ENCODE measurements around the gene PFDN5.

Gene PFDN5

DNA sequence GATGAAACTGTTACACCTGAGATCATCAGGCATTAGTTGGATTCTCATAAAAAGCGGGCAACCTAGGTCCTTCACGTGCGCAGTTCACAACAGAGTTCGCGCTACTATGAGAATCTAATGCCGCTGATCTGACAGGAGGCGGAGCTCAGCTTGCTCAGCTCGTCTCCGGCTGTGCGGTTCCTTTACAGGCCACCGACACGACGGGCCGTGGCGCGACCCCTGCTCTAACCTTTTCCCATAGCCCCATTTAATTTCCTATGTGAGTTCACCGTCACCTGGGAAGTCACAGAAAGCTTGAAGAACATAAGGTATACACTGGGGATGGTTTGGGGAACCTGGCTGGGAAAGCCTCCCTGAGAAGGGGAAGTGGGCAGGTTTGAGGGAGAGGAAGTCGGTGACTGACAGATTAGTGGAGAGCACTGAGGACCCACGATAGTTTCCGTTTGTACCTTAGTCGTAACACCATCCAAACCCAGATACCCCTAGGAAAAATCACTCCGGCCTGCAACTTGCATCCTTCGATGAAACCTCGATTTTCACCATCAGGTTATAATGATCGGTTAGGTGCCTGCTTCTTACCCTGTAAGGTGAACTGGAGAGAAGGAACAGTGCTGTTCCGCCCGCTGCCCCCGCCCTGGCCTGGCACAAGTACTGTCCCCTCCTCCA lies 28.9 kb downstream of the PFDN5 start:
- TF ChIP-seq, protein P1, sequence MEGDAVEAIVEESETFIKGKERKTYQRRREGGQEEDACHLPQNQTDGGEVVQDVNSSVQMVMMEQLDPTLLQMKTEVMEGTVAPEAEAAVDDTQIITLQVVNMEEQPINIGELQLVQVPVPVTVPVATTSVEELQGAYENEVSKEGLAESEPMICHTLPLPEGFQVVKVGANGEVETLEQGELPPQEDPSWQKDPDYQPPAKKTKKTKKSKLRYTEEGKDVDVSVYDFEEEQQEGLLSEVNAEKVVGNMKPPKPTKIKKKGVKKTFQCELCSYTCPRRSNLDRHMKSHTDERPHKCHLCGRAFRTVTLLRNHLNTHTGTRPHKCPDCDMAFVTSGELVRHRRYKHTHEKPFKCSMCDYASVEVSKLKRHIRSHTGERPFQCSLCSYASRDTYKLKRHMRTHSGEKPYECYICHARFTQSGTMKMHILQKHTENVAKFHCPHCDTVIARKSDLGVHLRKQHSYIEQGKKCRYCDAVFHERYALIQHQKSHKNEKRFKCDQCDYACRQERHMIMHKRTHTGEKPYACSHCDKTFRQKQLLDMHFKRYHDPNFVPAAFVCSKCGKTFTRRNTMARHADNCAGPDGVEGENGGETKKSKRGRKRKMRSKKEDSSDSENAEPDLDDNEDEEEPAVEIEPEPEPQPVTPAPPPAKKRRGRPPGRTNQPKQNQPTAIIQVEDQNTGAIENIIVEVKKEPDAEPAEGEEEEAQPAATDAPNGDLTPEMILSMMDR (IDR thresholded peaks at IDR 0.05; ENCODE audit: low read depth, low read length): no peak
- DNase-seq (ENCODE audit: extremely low read depth, low read depth): no peak

DNA sequence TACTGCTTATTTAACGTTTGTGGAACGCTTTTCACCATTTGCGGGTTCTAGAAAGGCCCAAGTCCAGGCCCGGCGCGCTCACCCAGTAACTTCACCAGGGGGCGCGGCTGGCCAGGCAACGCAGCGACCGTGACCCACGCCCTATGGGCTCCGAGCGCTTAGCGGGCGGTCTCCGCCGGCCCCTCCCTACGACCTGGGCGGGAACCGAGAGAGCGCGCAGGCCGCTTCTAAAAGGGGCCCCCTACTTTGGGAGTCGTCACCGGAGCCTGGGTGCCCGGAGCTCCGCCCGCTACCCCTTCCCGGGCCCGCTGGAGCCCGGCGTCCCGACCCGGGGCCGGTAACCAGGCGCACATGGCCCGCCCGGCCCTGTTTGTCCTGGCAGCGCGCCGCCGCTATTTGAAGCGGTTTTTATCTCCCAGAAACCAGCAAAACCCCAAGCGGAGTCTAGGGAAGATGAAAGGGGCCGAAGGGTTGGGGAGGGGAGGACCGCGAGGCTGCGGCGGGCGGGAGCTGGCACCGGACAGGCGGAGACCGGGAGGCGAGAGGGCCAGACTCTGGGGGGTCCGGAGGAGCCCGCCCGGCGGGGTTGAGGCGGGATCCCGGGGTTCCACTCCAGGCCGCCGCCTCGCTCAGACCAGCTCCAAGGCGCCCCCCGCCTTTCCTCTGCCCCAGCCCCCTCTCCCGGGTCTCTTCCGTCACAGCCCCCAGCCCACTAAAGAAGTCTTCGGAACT lies 29.6 kb downstream of the PFDN5 start:
- peak; percentile 87 for DNase-seq (ENCODE audit: extremely low read depth, low read depth)
- TF ChIP-seq, protein P1 (IDR thresholded peaks at IDR 0.05; ENCODE audit: low read depth, low read length): peak; percentile 79

DNA sequence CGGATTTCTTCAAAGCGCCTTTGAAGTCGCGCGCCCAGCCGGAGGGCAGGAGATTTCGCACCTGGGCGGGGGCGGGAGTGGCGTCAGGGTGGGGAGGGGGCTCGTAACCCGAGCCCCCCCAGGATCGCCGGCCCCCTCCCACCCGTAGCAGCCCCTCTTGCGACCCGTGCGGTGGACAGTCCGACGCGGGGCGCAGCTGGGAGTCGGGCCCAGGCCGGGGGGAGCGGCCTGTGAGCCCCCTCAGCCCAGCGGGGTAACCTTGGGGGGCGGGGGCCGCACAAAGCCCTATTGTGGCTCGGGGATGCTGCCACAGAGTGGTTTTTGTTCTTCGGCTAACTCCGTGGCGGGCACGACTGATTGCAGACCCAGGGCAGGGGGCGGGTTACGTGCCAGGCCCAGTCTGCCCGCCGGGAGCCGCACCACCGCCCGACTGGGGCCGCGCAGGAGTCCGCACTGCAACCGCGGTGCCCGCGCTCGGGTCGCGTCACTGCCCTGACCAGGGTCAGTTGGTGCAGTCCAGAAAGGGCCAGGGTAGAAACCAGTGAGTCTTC lies 30.2 kb downstream of the PFDN5 start:
- DNase-seq (ENCODE audit: extremely low read depth, low read depth): no peak
- TF ChIP-seq, protein P1 (IDR thresholded peaks at IDR 0.05; ENCODE audit: low read depth, low read length): no peak

DNA sequence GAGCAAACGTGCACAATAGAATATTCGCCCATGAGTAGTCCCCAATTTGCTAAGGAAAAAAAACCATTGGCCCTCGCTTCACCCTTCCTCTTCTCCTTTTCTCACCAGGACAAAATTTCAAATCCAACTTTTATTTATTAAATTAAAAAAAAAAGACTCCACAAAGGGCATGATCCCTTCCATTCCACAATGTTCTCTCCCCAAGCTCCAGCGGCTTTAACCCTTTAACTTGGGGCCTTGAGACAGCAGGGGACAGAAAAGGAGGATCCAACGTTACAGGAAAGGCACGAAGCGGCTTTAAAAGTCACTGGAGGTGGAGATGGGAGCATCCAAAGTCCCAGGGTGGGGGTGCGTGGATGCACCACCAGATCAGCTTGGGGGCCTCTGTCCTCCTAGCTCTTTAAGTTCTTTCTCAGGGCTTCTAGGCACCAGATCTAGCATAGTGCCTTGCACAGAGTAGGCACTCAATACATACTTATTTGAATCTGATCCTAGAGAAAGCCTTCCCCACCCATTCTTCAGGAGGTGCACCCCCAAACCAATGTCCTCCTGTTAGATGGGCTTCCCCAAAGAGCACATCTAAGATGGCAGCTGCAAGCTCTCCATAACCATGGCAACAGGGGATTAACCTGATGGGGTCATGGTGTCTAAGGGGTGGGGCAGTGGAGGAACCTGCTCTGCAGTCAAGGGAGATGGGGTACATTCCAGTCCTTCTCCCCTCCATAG lies 31.3 kb downstream of the PFDN5 start:
- DNase-seq (ENCODE audit: extremely low read depth, low read depth): no peak

DNA sequence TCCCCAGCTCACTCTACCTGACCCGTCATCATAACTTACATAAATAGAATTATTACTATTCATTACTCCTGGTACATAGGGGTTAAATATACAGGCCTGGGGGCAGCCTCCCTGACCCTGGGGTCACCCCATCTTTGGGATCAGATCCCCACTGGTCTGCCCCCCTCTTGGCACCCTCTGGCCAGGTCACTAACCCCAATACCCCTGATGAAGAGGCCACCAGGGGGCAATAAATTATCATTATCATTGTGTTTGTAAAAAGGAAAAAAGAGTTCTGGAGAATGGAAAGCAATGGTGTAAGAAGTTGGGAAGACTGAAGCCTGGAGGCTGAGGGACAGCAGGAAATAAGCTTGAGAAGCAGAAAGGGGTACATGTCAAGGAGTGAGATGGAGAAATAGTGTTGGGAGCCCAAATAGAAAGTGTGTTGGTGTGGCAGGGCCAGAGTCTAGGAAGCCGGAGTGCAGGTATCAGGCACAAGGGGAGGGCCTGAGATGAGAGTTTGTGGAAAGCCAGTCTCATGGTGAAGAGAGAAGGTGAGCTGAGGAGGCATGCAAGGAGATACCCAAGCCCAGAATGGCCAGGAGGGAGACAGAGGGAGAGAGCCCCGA lies 32.2 kb downstream of the PFDN5 start:
- no peak for DNase-seq (ENCODE audit: extremely low read depth, low read depth)
- TF ChIP-seq, protein P1 (IDR thresholded peaks at IDR 0.05; ENCODE audit: low read depth, low read length): peak; percentile 35

More for the DNA sequence above, 31.3 kb downstream of the PFDN5 start:
- TF ChIP-seq, protein P1 (IDR thresholded peaks at IDR 0.05; ENCODE audit: low read depth, low read length): no peak

DNA sequence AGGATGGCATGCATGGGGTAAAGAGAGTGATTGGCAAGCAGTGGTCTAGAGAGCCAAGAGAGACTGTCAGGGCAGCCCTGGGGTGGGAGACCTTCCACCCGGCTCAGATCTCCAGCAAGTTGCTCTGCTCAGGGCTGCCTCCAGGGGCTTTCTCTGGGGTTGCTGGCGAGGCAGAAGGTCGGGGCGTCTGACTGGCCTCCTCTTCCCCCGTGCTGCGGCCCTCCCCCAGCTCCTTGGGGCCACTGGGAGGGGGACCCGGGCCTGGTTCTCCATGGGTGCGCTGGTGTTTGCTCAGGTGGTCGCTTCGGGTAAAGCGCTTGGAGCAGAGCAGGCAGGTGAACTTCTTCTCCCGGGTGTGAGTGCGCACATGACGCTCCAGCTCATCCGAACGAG lies 32.7 kb downstream of the PFDN5 start:
- TF ChIP-seq, protein P1 (IDR thresholded peaks at IDR 0.05; ENCODE audit: low read depth, low read length): no peak
- no peak for DNase-seq (ENCODE audit: extremely low read depth, low read depth)

Measured in AG09319 (cell line).